Esophagus muscularis mucosa (tissue), 4 donors: ENCODE data around the gene GNB5. TPM values are rescaled to one million over a fixed set of nuclear protein-coding genes. Genes with fewer than 3 reads are reported as not detected.

Source experiments
- DNase-seq: peaks from one replicate; pipeline ENCODE4 v3.0.0-alpha.2; 2017; ENCODE audit errors: extremely low spot score
- H3K27ac ChIP-seq, 4 donors: fragments of 200-600 bp; sonication (generic); replicated peaks in 1 of 4; 1 replicate in 3 of 4; 2 replicates in 1 of 4; pipeline ENCODE4 v1.5.1; 2016 to 2019; ENCODE audit warnings: mild to moderate bottlenecking in 1 of 4
- H3K27me3 ChIP-seq, 4 donors: fragments of 200-600 bp; sonication (generic); one replicate each; pipeline versions ENCODE4 v1.5.1 to v1.6.0; 2016 to 2019
- H3K36me3 ChIP-seq, 4 donors: fragments of 200-600 bp; sonication (generic); one replicate each; pipeline ENCODE4 v1.5.1; 2016 to 2019
- H3K4me1 ChIP-seq, 4 donors: fragments of 200-600 bp; sonication (generic); one replicate each; pipeline ENCODE4 v1.5.1; 2016 to 2019
- H3K4me3 ChIP-seq, 4 donors: fragments of 200-600 bp; sonication (generic); 1 replicate in 2 of 4; 2 replicates in 2 of 4; pipeline ENCODE4 v1.5.1; 2016 to 2019; ENCODE audit warnings: mild to moderate bottlenecking in 4 of 4, moderate library complexity in 1 of 4
- H3K9me3 ChIP-seq, 4 donors: fragments of 200-600 bp; sonication (generic); 1 replicate in 3 of 4; 2 replicates in 1 of 4; pipeline ENCODE4 v1.5.1; 2016 to 2019
- CTCF ChIP-seq, 3 experiments: fragments of 200-600 bp in 2 of 3; fragments of 450-650 bp in 1 of 3; sonication (generic) in 2 of 3; IDR thresholded peaks; one replicate each; pipeline ENCODE4 v1.5.1; 2017 to 2019; ENCODE audit warnings: antibody characterized with exemption in 3 of 3, mild to moderate bottlenecking in 2 of 3, moderate library complexity in 1 of 3
- EP300 ChIP-seq: sonication (generic); formaldehyde crosslinking; IDR thresholded peaks from one replicate; pipeline ENCODE4 v1.6.1; 2017; ENCODE audit warnings: antibody characterized with exemption
- POLR2A ChIP-seq: fragments of 450-650 bp; IDR thresholded peaks from one replicate; pipeline ENCODE4 v1.6.1; 2017; ENCODE audit warnings: antibody characterized with exemption, moderate library complexity, mild to moderate bottlenecking, low read depth
- POLR2AphosphoS5 ChIP-seq, 2 donors: sonication (generic); formaldehyde crosslinking; IDR thresholded peaks; one replicate each; pipeline ENCODE4 v1.6.1; 2017; ENCODE audit warnings: antibody characterized with exemption in 2 of 2
- WGBS: methylation state at CpG from one replicate; pipeline ENCODE4 v1.1.5; 2018; 5-methylcytosine and 5-hydroxymethylcytosine counted together
- intact Hi-C: fragments of 100-400 bp; cut with DNase I; formaldehyde crosslinking; loops from one replicate; pipeline ENCODE4 v1.15.1; 2023
- total RNA-seq, 4 donors: library from RNA; depleted of rRNA; stranded (reverse); fragments of >200 nt; gene quantifications; one replicate each; pipeline versions ENCODE4 v1.1.0 to v1.2.1, GENCODE V29; 2016

The GNB5 gene
- total RNA-seq, 4 donors from 2014 or later = 26.7 to 50.1 (median 36.2) TPM

GRCh38 chr15:52214553-52214952 is 23.4 kb upstream of the GNB5 start:
- 90% methylated on average over 1 of the region's 1 CpG for WGBS
- intact Hi-C loops = no loop called here
- H3K27me3 ChIP-seq = no peaks in the 10 kb centered on the region
- no peak overlapping the region for H3K27ac ChIP-seq
- no peak overlapping the region for H3K4me3 ChIP-seq
- no peaks in the 10 kb centered on the region for H3K9me3 ChIP-seq
- no peak for DNase-seq
- peaks cover 0 to 23% (median 11%) of the 10 kb centered on the region in 4 donors for H3K36me3 ChIP-seq
- TF ChIP-seq EP300 (no peak), CTCF (IDR thresholded peaks at IDR 0.05) (no peak), POLR2AphosphoS5 (IDR thresholded peaks at IDR 0.05) (no peak), POLR2A (no peak)
- H3K4me1 ChIP-seq = no peaks in the 10 kb centered on the region

GRCh38 chr15:52213206-52213605 is 22.0 kb upstream of the GNB5 start:
- no peaks in the 10 kb centered on the region for H3K4me1 ChIP-seq
- peak; percentile 29 for DNase-seq
- intact Hi-C loops = no loop called here
- 89% methylated on average over 3 of the region's 3 CpGs for WGBS
- no peaks in the 10 kb centered on the region for H3K27me3 ChIP-seq
- H3K27ac ChIP-seq = no peak overlapping the region
- TF ChIP-seq EP300 (no peak), POLR2A (no peak), POLR2AphosphoS5 (IDR thresholded peaks at IDR 0.05) (no peak), CTCF (IDR thresholded peaks at IDR 0.05) (no peak)
- H3K9me3 ChIP-seq = no peaks in the 10 kb centered on the region
- peaks cover 0 to 17% (median 11%) of the 10 kb centered on the region in 4 donors for H3K36me3 ChIP-seq
- H3K4me3 ChIP-seq = no peak overlapping the region

GRCh38 chr15:52208306-52208946 is 17.2 kb upstream of the GNB5 start:
- no peak for TF ChIP-seq EP300
- peak; percentile 36 to 60 (median 39) for TF ChIP-seq CTCF (IDR thresholded peaks at IDR 0.05)
- no peaks in the 10 kb centered on the region for H3K27me3 ChIP-seq
- H3K36me3 ChIP-seq = peaks cover 0 to 25% (median 13%) of the 10 kb centered on the region in 4 donors
- DNase-seq = peak; percentile 90
- H3K4me1 ChIP-seq = no peaks in the 10 kb centered on the region
- H3K9me3 ChIP-seq = no peaks in the 10 kb centered on the region
- 50% methylated on average over 2 of the region's 2 CpGs for WGBS
- no peak overlapping the region for H3K27ac ChIP-seq
- no peak overlapping the region for H3K4me3 ChIP-seq
- intact Hi-C loops = no loop called here

GRCh38 chr15:52207191-52207590 is 16.0 kb upstream of the GNB5 start:
- Histone ChIP-seq H3K27ac (no peak overlapping the region), H3K4me1 (no peaks in the 10 kb centered on the region), H3K9me3 (no peaks in the 10 kb centered on the region), H3K36me3 (peaks cover 0 to 14% (median 7%) of the 10 kb centered on the region in 4 donors), H3K27me3 (no peaks in the 10 kb centered on the region), H3K4me3 (no peak overlapping the region)
- no peak for DNase-seq
- intact Hi-C loops = no loop called here
- WGBS = 57% methylated on average over 1 of the region's 1 CpG
- TF ChIP-seq POLR2A (no peak), CTCF (IDR thresholded peaks at IDR 0.05) (no peak), POLR2AphosphoS5 (IDR thresholded peaks at IDR 0.05) (no peak)

- intact Hi-C loops = no loop called here
- TF ChIP-seq EP300 (no peak), CTCF (IDR thresholded peaks at IDR 0.05) (no peak)
- no peaks in the 10 kb centered on the region for H3K4me1 ChIP-seq
- H3K36me3 ChIP-seq = peaks cover 0 to 14% (median 6%) of the 10 kb centered on the region in 4 donors
- no peaks in the 10 kb centered on the region for H3K9me3 ChIP-seq
- no peak for DNase-seq
- no peak overlapping the region for H3K27ac ChIP-seq
- no peak overlapping the region for H3K4me3 ChIP-seq
- no peaks in the 10 kb centered on the region for H3K27me3 ChIP-seq
- WGBS = 87% methylated on average over 2 of the region's 2 CpGs
Measured at GRCh38 chr15:52206446-52206845, 15.3 kb upstream of the GNB5 start.
